Prostate gland (tissue), 2 donors: Measurements from ENCODE around the gene CCDC85A. TPM values are rescaled to one million over a fixed set of nuclear protein-coding genes. Genes with fewer than 3 reads are reported as not detected.

Source experiments
- DNase-seq: peaks from one replicate; pipeline ENCODE4 v3.0.0-alpha.2; 2019; ENCODE audit warnings: low spot score
- H3K27ac ChIP-seq, 2 donors: fragments of 200-600 bp; sonication (generic); 2 replicates each; pipeline ENCODE4 v1.5.1; 2017 to 2019
- H3K27me3 ChIP-seq: fragments of 200-600 bp; sonication (generic); replicated peaks from 2 replicates; pipeline ENCODE4 v1.5.1; 2019; ENCODE audit not compliant: insufficient read depth
- H3K36me3 ChIP-seq, 2 donors: fragments of 200-600 bp; sonication (generic); 1 replicate in 1 of 2; 2 replicates in 1 of 2; pipeline versions ENCODE4 v1.5.1 to v1.8.1; 2017 to 2019
- H3K4me1 ChIP-seq: fragments of 200-600 bp; sonication (generic); replicated peaks from 2 replicates; pipeline ENCODE4 v1.5.1; 2019
- H3K4me3 ChIP-seq, 2 donors: fragments of 200-600 bp; sonication (generic); 2 replicates each; pipeline ENCODE4 v1.5.1; 2017 to 2019
- H3K9me3 ChIP-seq: fragments of 200-600 bp; sonication (generic); 2 replicates; pipeline ENCODE4 v1.5.1; 2017
- POLR2A ChIP-seq: fragments of 450-650 bp; IDR thresholded peaks from one replicate; pipeline ENCODE4 v1.6.1; 2016; ENCODE audit warnings: antibody characterized with exemption, mild to moderate bottlenecking
- POLR2AphosphoS5 ChIP-seq: sonication (generic); formaldehyde crosslinking; IDR thresholded peaks from one replicate; pipeline ENCODE4 v1.6.1; 2017; ENCODE audit warnings: antibody characterized with exemption
- WGBS: methylation state at CpG from one replicate; pipeline ENCODE4 v1.1.5; 2018; 5-methylcytosine and 5-hydroxymethylcytosine counted together
- intact Hi-C: fragments of 100-400 bp; cut with DNase I; formaldehyde crosslinking; loops from one replicate; pipeline ENCODE4 v1.14.2; 2022
- total RNA-seq, 2 donors: library from RNA; depleted of rRNA; stranded (reverse); fragments of >200 nt; gene quantifications; one replicate each; pipeline ENCODE4 v1.1.0, GENCODE V29; 2016
- TF ChIP-seq, protein P1 (sequence below), 4 experiments: fragments of 200-600 bp in 2 of 4; fragments of 450-650 bp in 2 of 4; sonication (generic) in 2 of 4; IDR thresholded peaks; 1 replicate in 3 of 4; 2 replicates in 1 of 4; pipeline ENCODE4 v1.5.1; 2016 to 2019; ENCODE audit warnings: antibody characterized with exemption in 4 of 4, mild to moderate bottlenecking in 2 of 4, moderate library complexity in 2 of 4

Gene CCDC85A
- total RNA-seq, 2 donors from 2014 or later, result 1.5 to 4.5 TPM

DNA sequence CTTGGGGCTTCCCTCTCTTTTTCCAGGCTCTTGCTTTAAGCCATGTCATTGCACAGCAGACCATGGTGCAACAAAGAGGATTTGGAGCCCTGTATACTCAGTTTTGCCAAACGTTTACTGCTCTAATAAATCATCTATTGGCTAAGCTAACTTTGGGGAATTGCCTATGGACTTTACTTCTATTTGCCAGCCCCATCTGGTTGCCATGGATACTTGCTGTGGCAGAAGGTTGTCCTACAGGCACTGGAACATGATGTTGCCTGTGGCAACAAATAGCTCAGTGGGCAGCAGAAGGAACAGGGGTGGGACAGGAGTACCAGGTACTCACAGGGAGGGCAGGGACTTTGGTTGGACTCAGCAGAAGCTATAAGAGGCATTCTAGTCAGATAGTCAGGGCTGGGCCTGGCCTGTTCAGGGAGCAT is 129.7 kb downstream of the CCDC85A start:
- no peak for DNase-seq
- H3K27me3 ChIP-seq, result no peaks in the 10 kb centered on the region
- no peak overlapping the region for H3K27ac ChIP-seq
- H3K4me1 ChIP-seq, result no peaks in the 10 kb centered on the region
- no peaks in the 10 kb centered on the region for H3K9me3 ChIP-seq
- WGBS, result 0% methylated on average over 1 of the region's 1 CpG
- TF ChIP-seq, protein P1, sequence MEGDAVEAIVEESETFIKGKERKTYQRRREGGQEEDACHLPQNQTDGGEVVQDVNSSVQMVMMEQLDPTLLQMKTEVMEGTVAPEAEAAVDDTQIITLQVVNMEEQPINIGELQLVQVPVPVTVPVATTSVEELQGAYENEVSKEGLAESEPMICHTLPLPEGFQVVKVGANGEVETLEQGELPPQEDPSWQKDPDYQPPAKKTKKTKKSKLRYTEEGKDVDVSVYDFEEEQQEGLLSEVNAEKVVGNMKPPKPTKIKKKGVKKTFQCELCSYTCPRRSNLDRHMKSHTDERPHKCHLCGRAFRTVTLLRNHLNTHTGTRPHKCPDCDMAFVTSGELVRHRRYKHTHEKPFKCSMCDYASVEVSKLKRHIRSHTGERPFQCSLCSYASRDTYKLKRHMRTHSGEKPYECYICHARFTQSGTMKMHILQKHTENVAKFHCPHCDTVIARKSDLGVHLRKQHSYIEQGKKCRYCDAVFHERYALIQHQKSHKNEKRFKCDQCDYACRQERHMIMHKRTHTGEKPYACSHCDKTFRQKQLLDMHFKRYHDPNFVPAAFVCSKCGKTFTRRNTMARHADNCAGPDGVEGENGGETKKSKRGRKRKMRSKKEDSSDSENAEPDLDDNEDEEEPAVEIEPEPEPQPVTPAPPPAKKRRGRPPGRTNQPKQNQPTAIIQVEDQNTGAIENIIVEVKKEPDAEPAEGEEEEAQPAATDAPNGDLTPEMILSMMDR (IDR thresholded peaks at IDR 0.05), result no peak
- TF ChIP-seq POLR2AphosphoS5 (no peak), POLR2A (no peak)
- intact Hi-C loops, result no loop called here
- H3K36me3 ChIP-seq, result no peaks in the 10 kb centered on the region
- H3K4me3 ChIP-seq, result no peak overlapping the region

DNA sequence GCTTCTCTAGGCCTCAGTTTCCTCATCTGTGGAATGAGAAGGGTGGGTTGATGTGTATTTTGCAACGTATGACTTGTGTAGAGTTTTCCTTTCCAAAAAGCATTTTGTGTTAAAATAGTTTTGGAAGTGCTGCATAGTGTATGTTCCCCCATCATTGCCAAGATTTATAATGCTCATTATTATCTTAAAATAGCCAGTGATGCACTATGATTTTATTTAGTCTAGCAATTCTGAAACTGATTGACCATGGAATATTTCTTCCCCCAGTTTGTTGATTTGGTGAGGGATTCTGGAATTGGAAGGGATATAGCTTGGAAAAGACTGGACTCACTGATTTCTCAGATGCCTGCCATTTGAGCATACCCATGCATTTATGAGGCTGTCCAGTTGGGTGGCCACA is 130.6 kb downstream of the CCDC85A start:
- intact Hi-C loops, result no loop called here
- no peak overlapping the region for H3K4me3 ChIP-seq
- no peaks in the 10 kb centered on the region for H3K36me3 ChIP-seq
- H3K27ac ChIP-seq, result no peak overlapping the region
- DNase-seq, result no peak
- H3K27me3 ChIP-seq, result no peaks in the 10 kb centered on the region
- 52% methylated on average over 1 of the region's 1 CpG for WGBS
- TF ChIP-seq, protein P1 (IDR thresholded peaks at IDR 0.05), result no peak
- TF ChIP-seq POLR2A (no peak), POLR2AphosphoS5 (no peak)
- H3K9me3 ChIP-seq, result no peaks in the 10 kb centered on the region
- no peaks in the 10 kb centered on the region for H3K4me1 ChIP-seq

DNA sequence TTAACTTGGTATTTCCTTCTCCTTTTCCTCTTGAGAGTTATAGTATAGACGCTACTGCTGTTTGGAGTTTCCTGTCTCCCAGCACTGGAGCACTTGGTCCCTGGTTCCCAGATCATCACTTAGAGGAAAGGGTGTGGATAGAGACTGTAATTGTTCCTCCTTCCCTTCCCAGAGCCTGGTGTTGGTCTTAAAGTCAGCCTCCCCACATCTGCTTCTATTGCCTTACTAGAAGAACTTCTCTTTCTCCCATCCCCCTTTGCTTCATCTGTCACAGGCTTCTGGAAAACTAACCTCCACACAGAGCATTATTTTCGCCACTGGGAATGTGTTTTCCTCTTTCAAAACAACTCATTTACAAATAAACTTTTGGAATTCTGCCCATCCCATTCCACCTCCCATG is 131.0 kb downstream of the CCDC85A start:
- Histone ChIP-seq H3K27me3 (no peaks in the 10 kb centered on the region), H3K4me1 (no peaks in the 10 kb centered on the region), H3K27ac (no peak overlapping the region), H3K9me3 (no peaks in the 10 kb centered on the region), H3K4me3 (no peak overlapping the region), H3K36me3 (no peaks in the 10 kb centered on the region)
- no peak for TF ChIP-seq POLR2AphosphoS5
- TF ChIP-seq POLR2A, result no peak
- TF ChIP-seq, protein P1 (IDR thresholded peaks at IDR 0.05), result no peak
- 82% methylated on average over 2 of the region's 2 CpGs for WGBS
- intact Hi-C loops, result no loop called here
- DNase-seq, result no peak

DNA sequence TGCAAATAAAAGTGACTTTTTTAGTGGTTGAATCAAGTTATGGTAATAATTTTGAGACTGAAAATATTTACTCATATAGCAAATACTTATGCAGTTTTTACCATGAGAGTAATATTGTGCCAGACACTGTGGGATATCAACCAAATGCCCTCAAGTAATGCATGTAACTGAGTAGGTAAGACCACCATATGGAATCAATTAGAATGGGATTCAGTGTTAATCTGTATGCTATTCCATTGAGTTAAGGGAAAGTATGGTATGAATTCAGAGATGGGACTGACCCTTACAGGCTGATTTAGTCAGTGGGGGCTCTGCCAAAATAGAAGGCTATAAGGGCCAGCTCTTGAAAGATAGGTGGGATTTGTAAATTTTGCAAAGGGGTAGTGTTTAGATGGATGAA is 131.6 kb downstream of the CCDC85A start:
- intact Hi-C loops, result no loop called here
- no peaks in the 10 kb centered on the region for H3K27me3 ChIP-seq
- H3K4me3 ChIP-seq, result no peak overlapping the region
- H3K27ac ChIP-seq, result no peak overlapping the region
- TF ChIP-seq POLR2AphosphoS5 (no peak), POLR2A (no peak)
- TF ChIP-seq, protein P1 (IDR thresholded peaks at IDR 0.05), result no peak
- no peak for DNase-seq
- no peaks in the 10 kb centered on the region for H3K4me1 ChIP-seq
- H3K9me3 ChIP-seq, result no peaks in the 10 kb centered on the region
- H3K36me3 ChIP-seq, result no peaks in the 10 kb centered on the region

DNA sequence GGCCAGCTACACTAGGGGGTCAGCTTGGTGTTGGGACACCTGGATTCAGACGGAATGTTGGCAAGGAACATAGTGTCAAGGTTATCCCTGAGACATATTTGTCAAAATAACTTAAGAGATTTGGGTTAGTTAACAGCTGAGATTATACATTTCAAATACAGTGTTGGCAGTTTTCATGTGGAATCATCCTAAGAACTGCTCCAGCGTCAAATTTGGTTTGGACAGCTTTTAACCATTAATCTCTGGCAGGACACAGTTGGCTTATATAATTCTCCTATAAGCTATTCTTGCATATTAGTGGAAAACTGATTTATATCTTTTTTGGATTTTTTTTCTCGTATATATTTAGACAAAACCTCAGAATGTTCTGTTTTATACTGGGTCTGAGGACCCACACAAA is 132.2 kb downstream of the CCDC85A start:
- intact Hi-C loops, result no loop called here
- H3K9me3 ChIP-seq, result no peaks in the 10 kb centered on the region
- 70% methylated on average over 3 of the region's 3 CpGs for WGBS

More for the DNA sequence above, 132.2 kb downstream of the CCDC85A start:
- Histone ChIP-seq H3K4me3 (no peak overlapping the region), H3K27ac (no peak overlapping the region), H3K36me3 (no peaks in the 10 kb centered on the region), H3K4me1 (no peaks in the 10 kb centered on the region), H3K27me3 (no peaks in the 10 kb centered on the region)
- TF ChIP-seq, protein P1 (IDR thresholded peaks at IDR 0.05), result no peak
- TF ChIP-seq POLR2A (no peak), POLR2AphosphoS5 (no peak)
- DNase-seq, result no peak
